HG02763 (cell line): ENCODE data around the gene FOXD1.
"Not testable (repeated sequence)": the region's sequence is repeated elsewhere in the genome, so short reads cannot be mapped to it uniquely, and the experiment has no call there.

ENCODE experiments used
- ATAC-seq: cut with Tn5 transposase; IDR thresholded peaks from one replicate; pipeline ENCODE4 v1.9.1; 2021; ENCODE audit warnings: mild to moderate bottlenecking, moderate library complexity; ENCODE audit not compliant: unreplicated experiment

Gene FOXD1

GRCh38 chr5:73464016-73464745 is 15.6 kb upstream of the FOXD1 start:
- ATAC-seq: no peak

GRCh38 chr5:73460133-73460532 is 11.6 kb upstream of the FOXD1 start:
- no peak for ATAC-seq

GRCh38 chr5:73459366-73459765 is 10.8 kb upstream of the FOXD1 start:
- ATAC-seq: no peak

GRCh38 chr5:73456462-73456861 is 7.9 kb upstream of the FOXD1 start:
- ATAC-seq: not testable (repeated sequence)

- ATAC-seq: no peak
These were observed 5.9 kb upstream of the FOXD1 start for GRCh38 chr5:73454379-73455036.

- no peak for ATAC-seq
These were observed 3.6 kb upstream of the FOXD1 start for GRCh38 chr5:73452215-73452614.

- no peak for ATAC-seq
These were observed 2.9 kb upstream of the FOXD1 start for GRCh38 chr5:73451224-73452130.

GRCh38 chr5:73450672-73451223 is 2.2 kb upstream of the FOXD1 start:
- ATAC-seq: no peak

GRCh38 chr5:73450137-73450536 is 1.6 kb upstream of the FOXD1 start:
- no peak for ATAC-seq

- ATAC-seq: no peak
These were observed 781 bp downstream of the FOXD1 start for GRCh38 chr5:73447530-73448462.

- no peak for ATAC-seq
These were observed 1.7 kb downstream of the FOXD1 start for GRCh38 chr5:73446631-73447529.

GRCh38 chr5:73445665-73446630 is 2.6 kb downstream of the FOXD1 start:
- ATAC-seq: no peak

- no peak for ATAC-seq
These were observed 3.8 kb downstream of the FOXD1 start for GRCh38 chr5:73444499-73445438.

GRCh38 chr5:73443829-73444498 is 4.6 kb downstream of the FOXD1 start:
- no peak for ATAC-seq

- no peak for ATAC-seq
These were observed 5.5 kb downstream of the FOXD1 start for GRCh38 chr5:73442996-73443627.
